ENCODE results near the gene WDR74. TPM values are rescaled to one million over a fixed set of nuclear protein-coding genes. Genes with fewer than 3 reads are reported as not detected.

WDR74 gene
- total RNA-seq, 1 experiment from 2014 or later = 110 TPM

GRCh38 chr11:62875698-62876478 lies 36.5 kb upstream of the WDR74 start:
- TF ChIP-seq ATF1 (CRISPR knock-in tag; IDR thresholded peaks at IDR 0.05) = no peak
- no peak for TF ChIP-seq TP53 (CRISPR knock-in tag; IDR thresholded peaks at IDR 0.05)
- Mint-ChIP-seq H3K4me1 (peaks cover 22% of the 10 kb centered on the region), H3K9me3 (no peaks in the 10 kb centered on the region), H3K27me3 (ENCODE audit: low read depth) (peaks cover 2% of the 10 kb centered on the region; the same call in 1 of the 2 replicates), H3K36me3 (peaks cover 42% of the 10 kb centered on the region), H3K4me3 (no peak overlapping the region), H3K27ac (peak overlapping the region; percentile 70)
- ChIA-PET POLR2A (interaction anchor here (1.1 kb wide), 1 partner anchor 19 kb away, joined by 3 read pairs; no protein-coding TSS in a partner anchor), CTCF (no interaction called here)
- no peak for ATAC-seq
- no peak for DNase-seq (ENCODE audit: low spot score)

- Mint-ChIP-seq H3K36me3 (peaks cover 40% of the 10 kb centered on the region), H3K27ac (peak overlapping the region; percentile 32; the same call in 1 of the 2 replicates)
Observed at GRCh38 chr11:62874851-62875250, 35.5 kb upstream of the WDR74 start.

More at GRCh38 chr11:62874851-62875250, 35.5 kb upstream of the WDR74 start:
- ChIA-PET CTCF (interaction anchor here (0.9 to 1.1 kb wide), 2 partner anchors 9 to 88 kb away, joined by 3 read pairs; no protein-coding TSS in a partner anchor), POLR2A (interaction anchor here (0.6 to 1.1 kb wide), 2 partner anchors 18 to 867 kb away, joined by 3 read pairs; no protein-coding TSS in a partner anchor)
- Mint-ChIP-seq H3K4me3 (no peak overlapping the region), H3K9me3 (no peaks in the 10 kb centered on the region), H3K27me3 (ENCODE audit: low read depth) (no peaks in the 10 kb centered on the region), H3K4me1 (peaks cover 15% of the 10 kb centered on the region)
- ATAC-seq (no peak), DNase-seq (ENCODE audit: low spot score) (no peak)
- TF ChIP-seq NR3C1 (CRISPR knock-in tag; conservative IDR thresholded peaks at IDR 0.05; ENCODE audit: low read depth) (no peak), E2F4 (CRISPR knock-in tag; IDR thresholded peaks at IDR 0.05; ENCODE audit: borderline replicate concordance, low read depth) (no peak), SP1 (CRISPR knock-in tag; conservative IDR thresholded peaks at IDR 0.05) (no peak), E2F5 (CRISPR knock-in tag; IDR thresholded peaks at IDR 0.05) (no peak), ESRRA (CRISPR knock-in tag; IDR thresholded peaks at IDR 0.05; ENCODE audit: borderline replicate concordance) (no peak), TEAD1 (CRISPR knock-in tag; IDR thresholded peaks at IDR 0.05) (no peak), STAT6 (CRISPR knock-in tag; conservative IDR thresholded peaks at IDR 0.05; ENCODE audit: low read depth) (no peak), PREB (CRISPR knock-in tag; IDR thresholded peaks at IDR 0.05; ENCODE audit: borderline replicate concordance) (no peak), CREB1 (CRISPR knock-in tag; IDR thresholded peaks at IDR 0.05) (no peak), IRF2 (CRISPR knock-in tag; IDR thresholded peaks at IDR 0.05; ENCODE audit: borderline replicate concordance, low read depth) (no peak), FOXP4 (CRISPR knock-in tag; IDR thresholded peaks at IDR 0.05) (no peak), RELA (CRISPR knock-in tag; IDR thresholded peaks at IDR 0.05; ENCODE audit: borderline replicate concordance) (no peak), OVOL2 (CRISPR knock-in tag; IDR thresholded peaks at IDR 0.05; ENCODE audit: borderline replicate concordance) (no peak), NFATC4 (CRISPR knock-in tag; IDR thresholded peaks at IDR 0.05) (no peak), GRHL2 (CRISPR knock-in tag; IDR thresholded peaks at IDR 0.05; ENCODE audit: insufficient replicate concordance, severe bottlenecking) (no peak), USF1 (CRISPR knock-in tag; IDR thresholded peaks at IDR 0.05) (no peak)

Data from WTC11 (cell line).